GM10248 (cell line): ENCODE data around the gene NRXN2.

ENCODE experiments used
- CTCF ChIA-PET: fragments of 300-600 bp; sonication (Branson Sonifier 250); formaldehyde crosslinking; extraction: SDS; loops from one replicate; lab custom pipeline; 2021; ENCODE audit warnings: antibody characterized with exemption; lab: Yijun Ruan, JAX
- POLR2A ChIA-PET: fragments of 350-650 bp; sonication (Branson Sonifier 250); formaldehyde crosslinking; extraction: SDS; loops from one replicate; lab custom pipeline; 2020; ENCODE audit warnings: antibody characterized with exemption; lab: Yijun Ruan, JAX
- DNase-seq: peaks from one replicate; pipeline ENCODE4 v3.0.0; 2012; ENCODE audit errors: extremely low spot score
- TF ChIP-seq, protein P1 (sequence below): IDR thresholded peaks from 2 replicates; pipeline ENCODE4 v1.5.1; 2012; ENCODE audit warnings: mild to moderate bottlenecking, low read depth; ENCODE audit errors: extremely low read depth, missing control alignments, control extremely low read depth

Gene NRXN2

DNA sequence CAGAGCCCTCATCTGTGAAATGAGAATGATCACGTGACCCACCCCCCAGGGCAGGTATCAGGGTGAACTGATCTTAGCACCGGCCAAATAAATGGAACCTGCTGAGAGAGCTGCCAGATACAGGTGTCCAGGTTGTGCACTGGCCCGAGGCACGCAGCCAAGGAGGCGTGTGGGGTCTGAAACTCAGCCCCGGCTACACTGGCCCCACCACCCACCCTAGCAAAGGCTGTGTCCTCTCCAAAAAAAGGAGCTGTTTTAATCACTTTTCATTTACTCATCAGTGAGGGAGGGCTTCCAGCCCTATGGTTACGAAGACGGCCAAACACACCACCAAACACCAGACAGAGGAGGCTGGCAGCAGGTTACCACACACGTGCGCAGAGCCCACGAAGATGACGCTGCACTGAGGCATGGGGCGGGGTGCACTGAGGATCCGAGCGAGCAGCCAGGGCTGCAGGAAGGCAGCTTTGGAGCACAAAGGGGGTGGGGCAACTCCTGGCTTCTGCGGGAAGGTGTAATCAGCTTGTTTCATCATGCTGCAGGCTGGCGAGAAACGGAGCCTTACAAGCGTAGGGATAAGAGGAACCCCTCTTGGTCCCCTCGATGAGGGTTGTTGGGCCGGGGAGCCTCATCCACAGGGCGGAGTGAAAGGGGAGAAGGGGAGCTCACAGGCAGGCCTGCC lies 151.4 kb downstream of the NRXN2 start:
- TF ChIP-seq, protein P1, sequence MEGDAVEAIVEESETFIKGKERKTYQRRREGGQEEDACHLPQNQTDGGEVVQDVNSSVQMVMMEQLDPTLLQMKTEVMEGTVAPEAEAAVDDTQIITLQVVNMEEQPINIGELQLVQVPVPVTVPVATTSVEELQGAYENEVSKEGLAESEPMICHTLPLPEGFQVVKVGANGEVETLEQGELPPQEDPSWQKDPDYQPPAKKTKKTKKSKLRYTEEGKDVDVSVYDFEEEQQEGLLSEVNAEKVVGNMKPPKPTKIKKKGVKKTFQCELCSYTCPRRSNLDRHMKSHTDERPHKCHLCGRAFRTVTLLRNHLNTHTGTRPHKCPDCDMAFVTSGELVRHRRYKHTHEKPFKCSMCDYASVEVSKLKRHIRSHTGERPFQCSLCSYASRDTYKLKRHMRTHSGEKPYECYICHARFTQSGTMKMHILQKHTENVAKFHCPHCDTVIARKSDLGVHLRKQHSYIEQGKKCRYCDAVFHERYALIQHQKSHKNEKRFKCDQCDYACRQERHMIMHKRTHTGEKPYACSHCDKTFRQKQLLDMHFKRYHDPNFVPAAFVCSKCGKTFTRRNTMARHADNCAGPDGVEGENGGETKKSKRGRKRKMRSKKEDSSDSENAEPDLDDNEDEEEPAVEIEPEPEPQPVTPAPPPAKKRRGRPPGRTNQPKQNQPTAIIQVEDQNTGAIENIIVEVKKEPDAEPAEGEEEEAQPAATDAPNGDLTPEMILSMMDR, result no peak
- POLR2A ChIA-PET, result no interaction called here
- no peak for DNase-seq
- CTCF ChIA-PET, result no interaction called here

DNA sequence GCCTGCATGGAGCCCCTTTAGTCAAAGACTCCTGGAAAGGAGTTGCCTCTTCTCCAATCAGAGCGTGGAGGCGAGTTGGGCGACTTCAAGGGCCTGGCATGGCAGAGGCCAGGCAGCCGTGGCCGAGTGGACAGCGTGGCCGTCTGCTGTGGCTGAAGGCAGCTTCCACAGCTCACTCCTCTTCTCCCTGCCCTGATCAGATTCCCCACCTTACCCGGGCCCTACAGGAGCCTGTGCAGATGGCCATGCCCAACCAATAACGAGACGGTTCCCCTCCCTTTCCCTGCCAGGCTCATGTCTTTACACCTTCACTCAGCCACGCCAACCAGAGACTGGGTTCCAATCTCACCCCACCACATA lies 152.0 kb downstream of the NRXN2 start:
- POLR2A ChIA-PET, result no interaction called here
- TF ChIP-seq, protein P1, result no peak
- CTCF ChIA-PET, result no interaction called here
- no peak for DNase-seq

GRCh38 chr11:64570341-64570740 lies 152.7 kb downstream of the NRXN2 start:
- CTCF ChIA-PET, result no interaction called here
- TF ChIP-seq, protein P1, result no peak
- POLR2A ChIA-PET, result no interaction called here
- DNase-seq, result no peak

DNA sequence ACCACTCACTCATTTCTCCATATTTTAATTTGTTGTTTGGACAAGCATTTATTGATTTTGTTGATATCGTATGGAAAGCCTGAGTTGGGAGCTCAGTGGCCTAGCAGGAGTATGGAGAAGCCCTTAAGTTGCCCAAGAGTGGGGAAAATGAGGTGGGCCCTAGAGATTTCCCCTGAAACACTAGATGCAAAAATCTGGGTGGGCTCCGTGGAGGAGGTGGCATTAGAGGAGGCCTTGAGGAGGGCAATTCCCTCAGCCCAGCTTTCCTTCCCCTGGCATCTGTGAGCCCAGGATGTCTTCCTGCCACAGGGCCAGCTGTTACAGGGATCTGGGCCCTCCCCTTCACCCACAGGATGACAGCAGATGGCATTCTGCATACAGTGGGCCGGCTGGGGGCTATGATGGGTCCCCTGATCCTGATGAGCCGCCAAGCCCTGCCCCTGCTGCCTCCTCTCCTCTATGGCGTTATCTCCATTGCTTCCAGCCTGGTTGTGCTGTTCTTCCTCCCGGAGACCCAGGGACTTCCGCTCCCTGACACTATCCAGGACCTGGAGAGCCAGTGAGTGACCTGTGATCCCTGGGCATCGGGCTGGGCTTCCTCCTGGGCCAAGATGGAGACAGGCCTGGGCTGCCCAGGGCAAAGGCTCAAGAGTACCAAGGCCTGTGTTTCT lies 153.6 kb downstream of the NRXN2 start:
- ChIA-PET CTCF (no interaction called here), POLR2A (no interaction called here)
- no peak for DNase-seq
- TF ChIP-seq, protein P1, result no peak

DNA sequence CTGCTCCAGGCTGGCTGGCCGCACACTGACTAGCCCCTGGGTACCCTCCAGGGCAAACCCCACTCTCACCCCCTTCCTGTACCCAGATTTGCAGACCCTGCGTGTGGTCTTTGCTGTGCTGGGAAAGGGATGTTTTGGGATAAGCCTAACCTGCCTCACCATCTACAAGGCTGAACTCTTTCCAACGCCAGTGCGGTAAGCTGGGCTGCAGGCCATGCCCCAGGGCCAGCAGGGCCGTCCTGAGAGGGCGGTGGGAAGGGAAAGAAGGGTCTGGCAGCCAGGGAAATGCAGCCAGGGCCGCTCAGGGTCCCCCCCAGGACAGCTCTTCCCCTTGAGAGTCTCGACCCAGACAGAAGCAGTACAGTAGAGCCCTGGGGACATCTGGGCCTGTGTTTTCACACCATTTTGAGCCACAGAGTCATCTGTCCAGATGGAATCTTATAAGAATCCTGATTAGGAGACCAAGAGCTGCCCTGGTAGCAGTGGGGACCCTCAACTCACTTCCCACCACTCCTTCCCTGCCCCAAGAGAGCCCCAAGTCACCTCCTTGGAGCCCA lies 154.3 kb downstream of the NRXN2 start:
- CTCF ChIA-PET, result interaction anchor here (1.9 kb wide), 1 partner anchor 83 kb away, joined by 6 read pairs; no protein-coding TSS in a partner anchor
- POLR2A ChIA-PET, result no interaction called here
- no peak for DNase-seq
- TF ChIP-seq, protein P1, result no peak

DNA sequence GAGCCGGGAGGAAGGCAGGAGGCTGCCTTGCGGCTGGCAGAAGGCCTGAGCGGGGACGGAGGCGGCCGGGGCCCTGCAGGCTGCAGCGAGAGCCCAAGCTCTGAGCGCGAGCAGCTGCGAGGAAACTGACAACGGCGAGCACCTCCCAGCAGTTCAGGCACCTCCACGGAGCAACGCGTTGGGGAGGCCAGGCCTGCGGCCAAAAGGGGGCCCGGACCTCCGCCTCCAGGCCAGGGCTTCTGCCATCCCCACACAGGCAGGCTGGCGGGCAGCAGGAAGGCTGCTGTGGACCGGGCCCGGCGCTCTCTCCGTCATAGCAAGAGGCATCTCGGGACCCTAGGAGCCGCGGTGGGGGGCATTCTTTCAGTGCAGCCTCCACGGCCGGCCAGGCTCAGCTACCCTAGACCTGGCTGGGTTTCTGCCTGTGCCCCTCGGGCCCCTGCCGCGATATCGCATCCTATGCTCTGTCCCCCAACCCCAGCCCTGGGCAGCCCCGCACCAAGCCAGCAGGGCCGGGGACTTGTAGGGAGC lies 154.9 kb downstream of the NRXN2 start:
- DNase-seq, result no peak
- CTCF ChIA-PET, result interaction anchor here (1.9 kb wide), 1 partner anchor 84 kb away, joined by 6 read pairs; no protein-coding TSS in a partner anchor
- POLR2A ChIA-PET, result no interaction called here
- TF ChIP-seq, protein P1, result no peak
